RWPE1 (cell line): Measurements from ENCODE around the gene NKD1.

ENCODE experiments used
- CTCF ChIA-PET: fragments of 350-600 bp; sonication (Branson Sonifier 250); formaldehyde crosslinking; extraction: SDS; loops from one replicate; lab custom pipeline; 2021; lab: Yijun Ruan, JAX
- POLR2A ChIA-PET: fragments of 400-600 bp; formaldehyde crosslinking; extraction: SDS; loops from one replicate; lab custom pipeline; 2020; ENCODE audit warnings: antibody characterized with exemption; ENCODE audit not compliant: low non-redundant PET; lab: Yijun Ruan, JAX
- DNase-seq: peaks from one replicate; pipeline ENCODE4 v3.0.0; 2012; ENCODE audit warnings: low spot score
- H3K27ac ChIP-seq: fragments of 450-650 bp; 2 replicates; pipeline ENCODE4 v1.5.1; 2017
- TF ChIP-seq, protein P1 (sequence below): fragments of 450-650 bp; conservative IDR thresholded peaks from 2 replicates; pipeline ENCODE4 v1.5.1; 2017; ENCODE audit warnings: low read depth, mild to moderate bottlenecking

NKD1 gene

DNA sequence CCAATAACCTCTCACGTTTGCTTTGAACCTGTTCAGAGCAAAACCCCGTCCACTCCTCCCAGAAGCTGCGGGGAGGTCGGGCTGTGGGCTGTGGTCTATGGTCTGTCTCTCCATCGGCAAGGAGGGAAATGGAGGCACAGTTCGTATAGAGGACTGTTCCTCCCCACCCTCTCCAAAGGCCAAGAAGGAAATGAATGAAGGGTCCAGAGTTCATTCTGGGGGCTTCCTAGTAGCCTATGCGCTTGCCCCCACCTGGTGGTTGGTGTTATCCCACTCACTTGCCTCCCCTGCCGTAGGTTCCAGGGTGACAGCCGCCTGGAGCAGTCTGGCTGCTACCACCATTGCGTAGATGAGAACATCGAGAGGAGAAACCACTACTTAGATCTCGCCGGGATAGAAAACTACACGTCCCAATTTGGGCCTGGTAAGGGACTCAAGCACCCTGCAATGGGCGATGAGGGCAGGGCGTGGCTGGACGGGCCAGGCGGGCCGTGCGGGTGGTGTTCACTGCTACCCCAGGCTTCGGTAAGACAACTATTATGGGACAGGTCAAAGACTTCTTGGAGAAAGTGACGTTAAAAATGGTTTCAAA is 83.9 kb downstream of the NKD1 start:
- H3K27ac ChIP-seq = no peak overlapping the region
- no peak for DNase-seq
- ChIA-PET POLR2A (no interaction called here), CTCF (no interaction called here)
- TF ChIP-seq, protein P1, sequence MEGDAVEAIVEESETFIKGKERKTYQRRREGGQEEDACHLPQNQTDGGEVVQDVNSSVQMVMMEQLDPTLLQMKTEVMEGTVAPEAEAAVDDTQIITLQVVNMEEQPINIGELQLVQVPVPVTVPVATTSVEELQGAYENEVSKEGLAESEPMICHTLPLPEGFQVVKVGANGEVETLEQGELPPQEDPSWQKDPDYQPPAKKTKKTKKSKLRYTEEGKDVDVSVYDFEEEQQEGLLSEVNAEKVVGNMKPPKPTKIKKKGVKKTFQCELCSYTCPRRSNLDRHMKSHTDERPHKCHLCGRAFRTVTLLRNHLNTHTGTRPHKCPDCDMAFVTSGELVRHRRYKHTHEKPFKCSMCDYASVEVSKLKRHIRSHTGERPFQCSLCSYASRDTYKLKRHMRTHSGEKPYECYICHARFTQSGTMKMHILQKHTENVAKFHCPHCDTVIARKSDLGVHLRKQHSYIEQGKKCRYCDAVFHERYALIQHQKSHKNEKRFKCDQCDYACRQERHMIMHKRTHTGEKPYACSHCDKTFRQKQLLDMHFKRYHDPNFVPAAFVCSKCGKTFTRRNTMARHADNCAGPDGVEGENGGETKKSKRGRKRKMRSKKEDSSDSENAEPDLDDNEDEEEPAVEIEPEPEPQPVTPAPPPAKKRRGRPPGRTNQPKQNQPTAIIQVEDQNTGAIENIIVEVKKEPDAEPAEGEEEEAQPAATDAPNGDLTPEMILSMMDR = no peak

DNA sequence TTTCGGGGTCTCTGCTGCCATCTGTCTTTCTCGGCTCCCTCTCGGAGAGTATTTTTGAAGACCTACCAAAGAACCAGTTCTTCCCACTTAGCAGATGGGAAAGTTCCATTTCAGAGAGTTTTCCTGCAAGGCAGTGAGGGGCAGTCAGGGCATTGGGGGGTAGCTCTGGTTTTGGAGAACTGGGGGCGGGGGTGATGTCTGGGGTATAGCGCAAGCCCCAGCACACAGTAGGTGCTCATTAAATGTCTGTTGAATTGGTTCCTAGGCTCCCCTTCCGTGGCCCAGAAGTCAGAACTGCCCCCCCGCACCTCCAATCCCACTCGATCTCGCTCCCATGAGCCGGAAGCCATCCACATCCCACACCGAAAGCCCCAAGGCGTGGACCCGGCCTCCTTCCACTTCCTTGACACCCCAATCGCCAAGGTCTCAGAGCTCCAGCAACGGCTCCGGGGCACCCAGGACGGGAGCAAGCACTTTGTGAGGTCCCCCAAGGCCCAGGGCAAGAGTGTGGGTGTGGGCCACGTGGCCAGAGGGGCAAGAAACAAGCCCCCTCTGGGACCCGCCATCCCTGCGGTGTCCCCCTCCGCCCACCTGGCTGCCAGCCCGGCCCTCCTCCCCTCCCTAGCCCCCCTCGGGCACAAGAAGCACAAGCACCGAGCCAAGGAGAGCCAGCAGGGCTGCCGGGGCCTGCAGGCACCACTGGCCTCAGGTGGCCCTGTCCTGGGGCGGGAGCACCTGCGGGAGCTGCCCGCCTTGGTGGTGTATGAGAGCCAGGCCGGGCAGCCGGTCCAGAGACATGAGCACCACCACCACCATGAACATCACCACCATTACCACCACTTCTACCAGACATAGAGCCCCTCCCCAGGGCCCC is 85.0 kb downstream of the NKD1 start:
- CTCF ChIA-PET = no interaction called here
- no peak overlapping the region for H3K27ac ChIP-seq
- POLR2A ChIA-PET = no interaction called here
- no peak for DNase-seq
- TF ChIP-seq, protein P1 = no peak

DNA sequence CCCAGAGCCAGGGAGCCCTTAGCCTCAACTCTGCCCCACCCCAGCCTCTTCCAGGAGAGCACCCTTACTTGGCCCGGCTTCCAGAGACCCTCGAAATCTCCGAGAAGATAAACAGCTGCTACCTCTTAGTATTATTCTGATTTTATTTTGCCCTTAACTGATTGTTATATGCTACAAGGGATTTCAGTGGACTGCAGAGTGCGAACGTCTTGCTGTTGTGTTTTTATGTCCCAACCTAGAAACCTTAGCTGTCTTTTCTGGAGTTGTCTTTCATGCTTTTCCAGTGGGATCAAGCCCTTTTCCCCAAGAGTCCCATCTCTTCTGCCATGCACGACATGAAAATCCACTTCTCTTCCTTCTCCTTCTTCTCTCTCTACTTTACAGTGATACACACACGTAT is 85.9 kb downstream of the NKD1 start:
- ChIA-PET CTCF (interaction anchor here (0.6 kb wide), 1 partner anchor 43 kb away, joined by 3 read pairs; no protein-coding TSS in a partner anchor), POLR2A (no interaction called here)
- no peak overlapping the region for H3K27ac ChIP-seq
- DNase-seq = no peak
- TF ChIP-seq, protein P1 = no peak

DNA sequence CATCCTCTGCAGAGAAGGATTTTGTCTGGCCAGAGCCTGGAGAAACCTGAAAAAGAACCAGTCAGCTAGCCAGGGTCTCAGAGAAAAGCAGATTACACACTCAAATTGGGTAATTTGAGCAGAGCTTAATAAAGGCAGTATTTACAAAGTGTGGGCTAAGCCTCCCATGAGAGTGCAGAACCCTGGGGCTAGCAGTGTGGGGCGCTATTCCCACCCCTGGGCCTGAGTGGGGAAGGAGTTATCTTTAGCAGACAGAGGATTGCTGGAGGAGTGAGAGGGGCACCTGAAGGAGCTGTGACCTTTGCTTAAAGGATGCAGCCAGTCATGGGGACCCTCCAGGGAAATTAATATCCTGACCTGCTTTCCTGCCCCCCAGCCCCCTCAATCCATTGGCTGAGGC is 86.8 kb downstream of the NKD1 start:
- no peak overlapping the region for H3K27ac ChIP-seq
- no peak for DNase-seq
- TF ChIP-seq, protein P1 = no peak
- ChIA-PET CTCF (interaction anchor here (0.6 kb wide), 2 partner anchors 305 to 647 kb away, joined by 3 read pairs; no protein-coding TSS in a partner anchor), POLR2A (no interaction called here)

DNA sequence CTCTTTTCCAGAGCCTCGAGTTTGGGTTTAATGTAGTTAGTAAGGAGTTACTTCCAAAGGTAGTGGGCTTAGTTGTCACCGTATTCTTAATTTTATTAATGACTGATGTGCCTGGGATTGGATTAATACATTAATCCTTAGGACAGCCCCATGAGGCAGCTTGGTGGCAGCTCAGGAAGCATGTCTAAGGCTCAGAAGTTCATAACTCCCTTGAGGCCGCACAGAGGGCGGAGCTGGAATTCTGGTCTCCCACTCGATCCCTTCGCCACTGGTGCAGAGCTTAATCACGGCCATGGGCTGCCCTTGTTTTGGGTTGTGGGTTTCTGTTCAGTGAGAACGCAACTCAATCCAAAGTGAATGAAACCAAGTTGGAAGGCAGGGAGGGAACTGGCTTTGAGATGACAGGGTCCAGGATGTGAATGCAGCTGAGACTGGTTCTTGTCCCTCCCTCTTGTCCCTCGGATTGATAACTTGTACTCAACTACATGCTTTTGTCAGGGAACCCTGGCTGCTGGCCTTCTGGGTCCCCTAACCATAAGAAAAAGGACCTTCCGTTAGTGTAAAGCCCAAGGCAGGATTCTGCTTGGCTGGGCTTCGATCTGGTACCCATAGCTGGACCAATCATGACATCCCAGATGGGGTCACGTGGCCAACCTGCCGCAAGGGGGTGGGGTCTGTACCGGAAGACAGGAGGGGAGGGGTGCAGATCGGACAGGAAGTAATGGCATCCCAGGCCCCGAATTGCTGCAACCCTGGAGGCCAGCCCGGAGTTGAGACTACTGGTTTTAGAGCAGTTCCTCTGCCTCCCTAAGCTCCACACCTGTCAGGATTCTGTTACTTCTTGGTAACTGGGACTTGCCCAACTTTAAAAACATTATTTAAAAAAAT is 87.6 kb downstream of the NKD1 start:
- CTCF ChIA-PET = interaction anchor here (0.6 kb wide), 2 partner anchors 305 to 647 kb away, joined by 3 read pairs; no protein-coding TSS in a partner anchor
- TF ChIP-seq, protein P1 = no peak
- no peak overlapping the region for H3K27ac ChIP-seq
- POLR2A ChIA-PET = no interaction called here
- DNase-seq = no peak
